GM12878 (cell line): ENCODE results near the gene AEBP1.

ENCODE experiments used
- BRCA1 ChIP-seq: IDR thresholded peaks from 2 replicates; pipeline ENCODE4 v1.6.1; 2011; ENCODE audit warnings: low read depth, low read length, improper control_type of control experiment
- IKZF2 ChIP-seq, 2 experiments: fragments of 450-650 bp; IDR thresholded peaks; 2 replicates each; pipeline ENCODE4 v1.6.1; 2017; ENCODE audit warnings: mild to moderate bottlenecking in 2 of 2, moderate library complexity in 2 of 2
- PBX3 ChIP-seq: IDR thresholded peaks from 2 replicates; pipeline ENCODE4 v1.6.1; 2011; ENCODE audit warnings: mild to moderate bottlenecking, low read depth, low read length, moderate library complexity; ENCODE audit not compliant: insufficient replicate concordance
- REST ChIP-seq: IDR thresholded peaks from 2 replicates; pipeline ENCODE4 v1.6.1; 2012; ENCODE audit warnings: mild to moderate bottlenecking, low read depth, low read length
- ZBTB11 ChIP-seq: fragments of 450-650 bp; formaldehyde crosslinking; IDR thresholded peaks from 2 replicates; pipeline ENCODE4 v1.5.0; 2022; ENCODE audit warnings: mild to moderate bottlenecking, missing genetic modification characterization
- ZNF217 ChIP-seq: fragments of 450-650 bp; IDR thresholded peaks from 2 replicates; pipeline ENCODE4 v1.6.1; 2017; ENCODE audit warnings: antibody characterized with exemption, mild to moderate bottlenecking
- TF ChIP-seq, protein P1 (sequence below), 3 experiments: IDR thresholded peaks in 2 of 3; conservative IDR thresholded peaks in 1 of 3; 2 replicates each; pipeline ENCODE4 v1.5.1; 2011; ENCODE audit warnings: low read depth in 3 of 3, low read length in 3 of 3, mild to moderate bottlenecking in 3 of 3, control low read depth in 2 of 3, moderate library complexity in 2 of 3, inconsistent platforms in 1 of 3, mixed read lengths in 1 of 3; ENCODE audit not compliant: control insufficient read depth in 2 of 3, insufficient read depth in 1 of 3; ENCODE audit errors: extremely low read depth in 1 of 3

GRCh38 chr7:44149571-44150465 lies 45.7 kb downstream of the AEBP1 start:
- no peak for TF ChIP-seq ZNF217
- TF ChIP-seq REST = no peak
- no peak for TF ChIP-seq BRCA1
- TF ChIP-seq, protein P1, sequence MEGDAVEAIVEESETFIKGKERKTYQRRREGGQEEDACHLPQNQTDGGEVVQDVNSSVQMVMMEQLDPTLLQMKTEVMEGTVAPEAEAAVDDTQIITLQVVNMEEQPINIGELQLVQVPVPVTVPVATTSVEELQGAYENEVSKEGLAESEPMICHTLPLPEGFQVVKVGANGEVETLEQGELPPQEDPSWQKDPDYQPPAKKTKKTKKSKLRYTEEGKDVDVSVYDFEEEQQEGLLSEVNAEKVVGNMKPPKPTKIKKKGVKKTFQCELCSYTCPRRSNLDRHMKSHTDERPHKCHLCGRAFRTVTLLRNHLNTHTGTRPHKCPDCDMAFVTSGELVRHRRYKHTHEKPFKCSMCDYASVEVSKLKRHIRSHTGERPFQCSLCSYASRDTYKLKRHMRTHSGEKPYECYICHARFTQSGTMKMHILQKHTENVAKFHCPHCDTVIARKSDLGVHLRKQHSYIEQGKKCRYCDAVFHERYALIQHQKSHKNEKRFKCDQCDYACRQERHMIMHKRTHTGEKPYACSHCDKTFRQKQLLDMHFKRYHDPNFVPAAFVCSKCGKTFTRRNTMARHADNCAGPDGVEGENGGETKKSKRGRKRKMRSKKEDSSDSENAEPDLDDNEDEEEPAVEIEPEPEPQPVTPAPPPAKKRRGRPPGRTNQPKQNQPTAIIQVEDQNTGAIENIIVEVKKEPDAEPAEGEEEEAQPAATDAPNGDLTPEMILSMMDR (IDR thresholded peaks at IDR 0.05 in 2 of 3, conservative IDR thresholded peaks at IDR 0.05 in 1 of 3; ENCODE audit: control insufficient read depth in 2 of 3, extremely low read depth in 1 of 3, insufficient read depth in 1 of 3, low read depth in 3 of 3, low read length in 3 of 3) = no peak
- TF ChIP-seq IKZF2 (IDR thresholded peaks at IDR 0.05) = no peak
- TF ChIP-seq PBX3 = no peak
- TF ChIP-seq ZBTB11 (CRISPR knock-in tag) = no peak
